ENCODE measurements around the gene EEF1B2. TPM values are rescaled to one million over a fixed set of nuclear protein-coding genes. Genes with fewer than 3 reads are reported as not detected.
"Not testable (repeated sequence)": the region's sequence is repeated elsewhere in the genome, so short reads cannot be mapped to it uniquely, and the experiment has no call there.

The EEF1B2 gene
- total and polyA plus RNA-seq, 2 of the 8 experiments (the other 6 are each of a cell fraction or from before 2014, with no cell fraction given): 504 to 679 TPM

GRCh38 chr2:206116278-206116677 lies 43.4 kb upstream of the EEF1B2 start (continued):
- TF ChIP-seq EP300 (IDR thresholded peaks at IDR 0.05; ENCODE audit: borderline replicate concordance in 1 of 2, low read depth in 2 of 2, low read length in 2 of 2): no peak
- TF ChIP-seq CTBP2 (IDR thresholded peaks at IDR 0.05; ENCODE audit: borderline replicate concordance, insufficient read depth, insufficient read length, low read length): no peak
- TF ChIP-seq RBBP5 (IDR thresholded peaks at IDR 0.05; ENCODE audit: borderline replicate concordance, low read depth, low read length): no peak
- no peak for TF ChIP-seq FOSL1 (IDR thresholded peaks at IDR 0.05; ENCODE audit: insufficient read depth, low read depth, low read length)
- no peak for TF ChIP-seq SRF (IDR thresholded peaks at IDR 0.05; ENCODE audit: low read depth, low read length)
- no peak for TF ChIP-seq TCF12 (IDR thresholded peaks at IDR 0.05; ENCODE audit: low read depth, low read length)
- TF ChIP-seq TEAD4 (IDR thresholded peaks at IDR 0.05; ENCODE audit: low read depth, low read length): no peak
- no peak for TF ChIP-seq SIN3A (conservative IDR thresholded peaks at IDR 0.05 in 1 of 2, IDR thresholded peaks at IDR 0.05 in 1 of 2; ENCODE audit: low read depth in 1 of 2, low read length in 2 of 2)
- no peak for TF ChIP-seq GTF2F1 (IDR thresholded peaks at IDR 0.05; ENCODE audit: borderline replicate concordance, low read depth, low read length)

- H2BK15ac ChIP-seq (ENCODE audit: low read length); H4K91ac ChIP-seq (replicated peaks; ENCODE audit: insufficient read length, low read length); H3K4ac ChIP-seq (replicated peaks; ENCODE audit: insufficient read length, low read depth, low read length); H3K27ac ChIP-seq (ENCODE audit: low read depth, low read length); H3K27me3 ChIP-seq (replicated peaks in 1 of 4; ENCODE audit: control insufficient read depth in 3 of 4, extremely low read depth in 1 of 4, insufficient read depth in 3 of 4, low read length in 3 of 4); H3K79me1 ChIP-seq (ENCODE audit: low read depth, low read length); H3K56ac ChIP-seq (replicated peaks; ENCODE audit: insufficient read length, low read depth, low read length); H2BK5ac ChIP-seq (ENCODE audit: low read depth, low read length); H3K23ac ChIP-seq (ENCODE audit: insufficient read length); H3K79me2 ChIP-seq (ENCODE audit: control insufficient read depth in 1 of 2, insufficient read depth in 2 of 2, low read length in 2 of 2); H4K8ac ChIP-seq (ENCODE audit: extremely low read depth, insufficient read depth, low read length); H4K20me1 ChIP-seq (replicated peaks in 1 of 2; ENCODE audit: control insufficient read depth in 1 of 2, insufficient read depth in 2 of 2, low read length in 2 of 2); H2BK120ac ChIP-seq (replicated peaks; ENCODE audit: low read depth, low read length); H3K9ac ChIP-seq (replicated peaks in 1 of 4; ENCODE audit: extremely low read depth in 1 of 4, low read depth in 3 of 4, low read length in 3 of 4); H3K23me2 ChIP-seq (ENCODE audit: low read depth, low read length); FAIRE-seq; H3K14ac ChIP-seq (ENCODE audit: insufficient read length); DNase-seq (ENCODE audit: low read depth in 1 of 2, low spot score in 2 of 2); H3K9me3 ChIP-seq (ENCODE audit: insufficient read depth in 2 of 2, low read depth in 1 of 2, low read length in 1 of 2); H2AFZ ChIP-seq (ENCODE audit: low read length); H4K5ac ChIP-seq (ENCODE audit: insufficient read length, low read depth, low read length); H3K4me2 ChIP-seq (ENCODE audit: insufficient read depth in 1 of 2, low read depth in 2 of 2, low read length in 2 of 2); H3K18ac ChIP-seq (ENCODE audit: extremely low read depth, low read length); H2BK12ac ChIP-seq (ENCODE audit: low read depth, low read length); H2BK20ac ChIP-seq (ENCODE audit: low read length); H2AK5ac ChIP-seq (ENCODE audit: low read depth, low read length); H3K4me3 ChIP-seq (ENCODE audit: extremely low read depth in 1 of 4, insufficient read depth in 2 of 4, low read depth in 3 of 4, low read length in 4 of 4); H3K4me1 ChIP-seq (replicated peaks in 1 of 4; ENCODE audit: control insufficient read depth in 3 of 4, insufficient read depth in 4 of 4, low read length in 3 of 4): not testable (repeated sequence)
- WGBS, 2 experiments (ENCODE audit: extremely low coverage in 1 of 2, insufficient coverage in 1 of 2, insufficient read length in 1 of 2, insufficient replicate concordance in 2 of 2, low coverage in 1 of 2, low lambda C conversion rate in 2 of 2, missing lambda C conversion rate in 1 of 2): 100% methylated on average over 3 of the region's 3 CpGs; no CpG with 5 or more reads in 1 of the 2 experiments
- ChIA-PET POLR2A (ENCODE audit: partially characterized antibody) (interaction anchor here (0.8 kb wide), 1 partner anchor 38 kb away, joined by 3 read pairs; no protein-coding TSS in a partner anchor), CTCF (ENCODE audit: partially characterized antibody) (interaction anchor here (0.9 kb wide), 1 partner anchor 151 kb away, joined by 3 read pairs; no protein-coding TSS in a partner anchor)
- peaks cover 7 to 70% (median 56%) of the 10 kb centered on the region in 4 experiments for H3K36me3 ChIP-seq (ENCODE audit: control insufficient read depth in 2 of 4, insufficient read depth in 4 of 4, low read length in 3 of 4)
Observed at GRCh38 chr2:206122569-206122968, 37.1 kb upstream of the EEF1B2 start.

All from H1 (cell line).